NT2/D1 (cell line): ENCODE data around the gene TMC2.
"Not testable (repeated sequence)": the region's sequence is repeated elsewhere in the genome, so short reads cannot be mapped to it uniquely, and the experiment has no call there.

Source experiments
- SUZ12 ChIP-seq: IDR thresholded peaks from 2 replicates; pipeline ENCODE4 v1.6.1; 2011; ENCODE audit not compliant: insufficient read length, insufficient read depth; ENCODE audit errors: extremely low read depth
- YY1 ChIP-seq: IDR thresholded peaks from 2 replicates; pipeline ENCODE4 v1.6.1; 2011; ENCODE audit not compliant: insufficient read length, insufficient read depth
- ZNF274 ChIP-seq: IDR thresholded peaks from 2 replicates; pipeline ENCODE4 v1.6.1; 2011; ENCODE audit warnings: mild to moderate bottlenecking, low read depth, low read length

GRCh38 chr20:2504803-2505202, 31.6 kb upstream of the TMC2 start:
- TF ChIP-seq SUZ12, YY1, ZNF274: not testable (repeated sequence)
